ENCODE data around the gene HMGCLL1.

Gene HMGCLL1

GRCh38 chr6:55594442-55594841 is 15.4 kb upstream of the HMGCLL1 start:
- no peak for TF ChIP-seq CTCF (IDR thresholded peaks at IDR 0.05; ENCODE audit: low read depth, low read length, missing control alignments)
- DNase-seq (ENCODE audit: low read depth): no peak
- H3K4me3 ChIP-seq (ENCODE audit: low read depth, low read length): no peak overlapping the region
- in situ Hi-C loops (cut with HindIII; ENCODE audit: low sequenced_read_pairs): no loop called here

GRCh38 chr6:55584654-55585354 is 5.8 kb upstream of the HMGCLL1 start:
- no peak for DNase-seq (ENCODE audit: low read depth)
- in situ Hi-C loops (cut with HindIII; ENCODE audit: low sequenced_read_pairs): no loop called here
- H3K4me3 ChIP-seq (ENCODE audit: low read depth, low read length): no peak overlapping the region
- no peak for TF ChIP-seq CTCF (IDR thresholded peaks at IDR 0.05; ENCODE audit: low read depth, low read length, missing control alignments)

- TF ChIP-seq CTCF (IDR thresholded peaks at IDR 0.05; ENCODE audit: low read depth, low read length, missing control alignments): no peak
- no peak overlapping the region for H3K4me3 ChIP-seq (ENCODE audit: low read depth, low read length)
- DNase-seq (ENCODE audit: low read depth): no peak
- in situ Hi-C loops (cut with HindIII; ENCODE audit: low sequenced_read_pairs): no loop called here
Observed at GRCh38 chr6:55576811-55577210, 2.2 kb downstream of the HMGCLL1 start.

GRCh38 chr6:55574556-55574955 is 4.4 kb downstream of the HMGCLL1 start:
- no peak for DNase-seq (ENCODE audit: low read depth)
- in situ Hi-C loops (cut with HindIII; ENCODE audit: low sequenced_read_pairs): no loop called here
- no peak overlapping the region for H3K4me3 ChIP-seq (ENCODE audit: low read depth, low read length)
- TF ChIP-seq CTCF (IDR thresholded peaks at IDR 0.05; ENCODE audit: low read depth, low read length, missing control alignments): no peak

- DNase-seq (ENCODE audit: low read depth): no peak
- no peak overlapping the region for H3K4me3 ChIP-seq (ENCODE audit: low read depth, low read length)
- TF ChIP-seq CTCF (IDR thresholded peaks at IDR 0.05; ENCODE audit: low read depth, low read length, missing control alignments): no peak
- in situ Hi-C loops (cut with HindIII; ENCODE audit: low sequenced_read_pairs): no loop called here
Observed at GRCh38 chr6:55569638-55570037, 9.4 kb downstream of the HMGCLL1 start.

- no peak for DNase-seq (ENCODE audit: low read depth)
- in situ Hi-C loops (cut with HindIII; ENCODE audit: low sequenced_read_pairs): no loop called here
- TF ChIP-seq CTCF (IDR thresholded peaks at IDR 0.05; ENCODE audit: low read depth, low read length, missing control alignments): no peak
- no peak overlapping the region for H3K4me3 ChIP-seq (ENCODE audit: low read depth, low read length)
Observed at GRCh38 chr6:55568808-55569439, 10.1 kb downstream of the HMGCLL1 start.
